ENCODE results near the gene SLC25A6.
"Not testable (repeated sequence)": the region's sequence is repeated elsewhere in the genome, so short reads cannot be mapped to it uniquely, and the experiment has no call there.

The SLC25A6 gene

DNA sequence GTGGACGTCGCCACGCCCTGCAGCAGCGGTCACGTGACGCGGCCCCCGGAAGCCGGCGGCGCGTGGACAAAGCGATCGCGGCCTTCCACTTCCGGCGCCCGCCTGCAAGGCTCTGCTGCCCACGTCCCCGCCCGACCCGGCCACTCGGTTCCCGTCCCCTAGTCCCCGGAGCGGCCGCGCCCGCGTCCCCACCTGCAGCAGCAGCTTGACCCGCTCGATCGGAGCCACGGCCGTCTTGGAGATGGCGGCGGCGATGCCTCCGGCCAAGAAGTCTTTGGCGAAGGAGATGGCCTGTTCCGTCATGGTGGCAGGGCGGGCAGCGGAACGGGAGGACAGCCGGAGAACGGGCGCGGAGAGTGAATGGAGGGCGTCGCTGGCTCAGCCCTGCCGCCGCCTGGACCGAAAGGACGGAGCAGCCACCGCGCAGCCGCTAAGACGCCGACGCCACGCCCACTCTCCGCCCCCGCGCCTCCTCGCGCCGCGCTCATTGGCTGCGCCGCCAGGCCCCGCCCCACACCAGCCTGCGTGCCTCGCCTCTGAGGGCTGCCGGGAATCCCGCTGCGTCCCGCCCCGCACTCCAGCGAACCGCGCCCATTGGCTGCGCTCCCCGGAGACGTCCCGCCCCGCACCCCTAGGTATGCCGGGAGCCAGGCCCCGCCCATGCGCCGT, at the start of gene SLC25A6:
Gene SLC25A6, minus strand, starts transcription at position 407 of the 669 bp plus-strand sequence. Its CDS starts 104 bp downstream, at position 303.
- peak; percentile 99 for DNase-seq

DNA sequence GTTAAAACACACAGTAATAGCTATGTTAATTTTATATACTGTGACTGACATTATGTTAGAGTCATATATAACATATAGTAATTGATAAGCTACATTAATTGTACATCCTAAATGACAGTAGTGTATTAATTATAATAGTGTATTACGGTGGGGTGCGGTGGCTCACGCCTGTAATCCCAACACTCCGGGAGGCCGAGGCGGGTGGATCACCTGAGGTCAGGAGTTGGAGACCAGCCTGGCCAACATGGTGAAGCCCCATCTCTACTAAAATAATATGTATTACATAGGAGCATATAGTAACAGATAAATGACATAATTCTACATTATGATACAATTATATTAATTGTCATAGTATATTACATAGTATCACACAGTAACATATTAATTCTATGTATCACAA, 48.6 kb upstream of the SLC25A6 start:
- DNase-seq = no peak

DNA sequence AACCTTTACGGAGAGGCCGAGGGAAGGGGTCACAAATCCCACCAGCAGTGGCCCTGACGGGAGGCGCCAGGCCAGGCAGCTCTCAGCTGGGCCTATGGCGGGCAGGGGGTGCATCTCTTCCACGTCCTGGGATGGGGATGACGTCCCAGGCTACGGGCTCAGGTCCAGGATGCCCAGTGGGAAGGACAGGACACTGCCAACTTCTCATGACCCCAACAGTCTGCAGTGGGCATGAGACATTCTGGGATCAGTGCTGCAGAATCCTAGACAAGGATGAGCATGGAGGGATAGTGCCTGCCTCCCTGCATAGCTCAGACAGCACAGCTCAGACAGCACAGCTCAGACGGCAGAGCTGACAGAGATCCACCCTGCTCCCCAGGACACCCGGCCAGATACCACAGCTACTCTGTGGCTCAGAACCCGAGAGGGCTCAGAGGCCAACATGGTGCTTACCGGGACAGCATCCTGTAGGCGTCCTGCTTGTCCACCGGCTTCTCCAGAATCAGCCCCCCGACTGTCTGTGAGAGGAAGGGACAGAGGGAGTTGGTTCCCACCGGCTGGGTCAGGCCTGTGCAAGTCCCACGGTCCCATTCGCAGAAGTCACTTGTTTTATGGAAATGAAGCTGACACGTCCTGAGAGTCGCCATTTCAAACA, 43.5 kb upstream of the SLC25A6 start:
- no peak for DNase-seq

DNA sequence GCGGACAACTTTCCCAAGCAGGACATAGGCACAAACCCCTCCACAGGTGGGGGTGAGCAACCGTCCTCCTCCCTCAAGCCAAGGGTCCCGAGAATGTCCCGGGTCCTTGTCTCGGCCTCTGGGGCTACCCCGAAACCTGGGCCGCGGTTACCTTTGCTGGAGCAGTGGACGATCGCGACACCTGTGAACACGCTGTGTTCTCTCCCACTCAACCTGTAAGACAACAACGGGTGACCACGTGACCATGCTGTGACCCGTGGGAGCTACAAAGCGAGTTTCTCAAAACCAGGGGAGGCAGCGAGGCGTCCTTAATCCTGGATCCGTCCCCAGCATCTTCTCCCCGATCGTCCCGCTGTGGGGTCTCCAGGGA, 42.9 kb upstream of the SLC25A6 start:
- no peak for DNase-seq

DNA sequence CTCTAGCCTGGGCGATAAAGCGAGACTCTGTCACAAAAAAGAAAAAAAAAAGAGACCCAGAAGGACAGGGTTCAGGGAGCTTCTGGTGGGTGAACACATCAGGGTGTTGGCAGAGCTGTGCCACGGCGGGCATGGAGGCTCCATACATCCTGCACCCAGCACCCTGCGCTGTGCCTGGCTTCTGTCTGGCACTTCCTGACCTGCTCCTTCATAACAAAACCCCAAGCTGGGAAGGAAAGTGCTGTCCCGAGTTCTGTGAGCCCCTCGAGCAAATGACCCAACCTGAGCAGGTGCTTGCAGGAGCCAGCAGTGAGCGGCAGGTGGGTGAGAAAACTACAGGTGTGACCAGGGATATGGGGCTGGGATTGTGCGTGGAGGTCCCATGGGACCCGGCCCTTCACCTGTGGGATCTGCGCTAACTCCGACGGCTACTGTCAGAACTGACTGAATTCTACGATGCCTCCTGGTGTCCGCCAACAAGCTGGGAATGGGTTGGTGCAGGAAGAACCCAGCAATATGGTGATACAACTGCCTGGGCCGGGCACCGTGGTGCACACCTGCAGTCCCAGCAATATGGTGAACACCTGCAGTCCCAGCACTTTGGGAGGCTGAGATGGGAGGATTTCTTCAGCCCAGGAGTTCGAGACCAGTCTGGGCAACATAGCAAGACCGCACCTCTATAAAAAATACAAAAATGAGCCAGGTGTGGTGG, 41.9 kb upstream of the SLC25A6 start:
- DNase-seq = no peak

DNA sequence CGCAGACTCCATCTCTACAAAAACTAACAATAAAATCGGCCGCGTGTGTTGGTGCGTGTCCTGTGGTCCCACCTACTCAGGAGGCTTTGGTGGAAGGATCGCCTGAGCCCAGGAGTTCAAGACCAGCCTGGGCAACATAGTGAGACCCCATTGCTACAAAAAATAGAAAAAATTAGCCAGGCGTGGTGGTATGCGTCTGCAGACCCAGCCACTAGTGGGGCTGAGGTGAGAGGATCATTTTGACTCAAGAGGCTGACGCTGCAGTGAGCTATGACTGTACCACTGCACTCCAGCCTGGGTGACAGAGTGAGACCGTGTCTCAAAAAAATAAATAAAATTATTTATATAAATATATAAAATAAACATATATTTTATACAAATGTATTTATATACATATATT, 38.5 kb upstream of the SLC25A6 start:
- no peak for DNase-seq

DNA sequence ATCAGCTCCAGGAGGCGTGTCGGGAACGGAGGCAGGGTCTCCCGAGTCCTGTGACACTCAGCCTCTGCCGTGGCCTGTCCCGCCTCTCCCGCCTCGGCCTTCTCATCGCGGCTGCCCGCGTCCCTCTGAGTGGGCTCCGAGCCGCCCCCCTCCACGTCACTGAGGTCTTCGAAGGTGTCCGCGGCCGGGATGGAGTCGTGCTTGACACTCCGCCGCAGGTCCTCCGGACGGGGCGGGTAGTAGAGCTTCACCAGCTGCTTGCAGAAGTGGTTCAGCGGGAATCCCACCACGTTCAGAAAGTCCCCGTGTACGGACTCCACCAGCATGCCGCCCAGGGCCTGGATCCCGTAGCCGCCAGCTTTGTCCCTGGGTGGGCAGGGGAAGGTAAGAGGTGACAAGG, 35.8 kb upstream of the SLC25A6 start:
- no peak for DNase-seq

DNA sequence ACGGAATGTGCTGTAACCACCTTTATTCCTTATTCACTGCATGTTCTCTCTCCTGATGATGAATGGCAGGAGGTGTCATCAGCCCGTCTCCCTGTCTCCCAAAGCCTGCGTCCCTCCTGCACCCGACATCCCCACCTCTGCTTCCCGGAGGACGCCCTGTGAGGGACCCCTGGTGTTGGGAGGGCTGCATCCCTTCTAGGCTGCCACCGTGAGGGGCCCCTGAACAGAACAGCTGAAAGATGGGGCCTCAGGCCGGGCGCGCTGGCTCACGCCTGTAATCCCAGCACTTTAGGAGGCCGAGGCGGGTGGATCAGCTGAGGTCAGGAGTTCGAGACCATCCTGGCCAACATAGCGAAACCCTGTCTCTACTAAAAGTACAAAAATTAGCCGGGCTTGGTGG, 34.4 kb upstream of the SLC25A6 start:
- not testable (repeated sequence) for DNase-seq

DNA sequence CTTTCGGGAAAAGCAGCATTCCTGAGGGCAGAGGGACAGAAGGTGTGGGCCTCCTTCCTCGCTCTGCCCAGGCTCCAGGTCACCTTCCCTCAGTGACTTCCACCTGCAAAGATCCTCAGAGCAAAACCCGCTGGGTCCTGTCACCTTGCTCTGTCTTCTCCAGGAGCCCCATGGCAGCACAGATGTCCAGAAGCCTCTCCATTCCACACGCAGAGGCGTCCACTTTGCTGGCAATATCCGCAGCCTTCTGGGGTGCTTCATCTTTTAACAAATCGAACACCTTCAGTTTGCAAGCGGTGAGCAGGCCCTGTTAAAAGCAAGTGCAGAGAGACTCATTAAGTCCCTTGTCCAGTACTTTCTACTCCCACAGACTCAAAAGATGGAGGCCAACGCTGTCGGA, 33.5 kb upstream of the SLC25A6 start:
- DNase-seq = no peak

DNA sequence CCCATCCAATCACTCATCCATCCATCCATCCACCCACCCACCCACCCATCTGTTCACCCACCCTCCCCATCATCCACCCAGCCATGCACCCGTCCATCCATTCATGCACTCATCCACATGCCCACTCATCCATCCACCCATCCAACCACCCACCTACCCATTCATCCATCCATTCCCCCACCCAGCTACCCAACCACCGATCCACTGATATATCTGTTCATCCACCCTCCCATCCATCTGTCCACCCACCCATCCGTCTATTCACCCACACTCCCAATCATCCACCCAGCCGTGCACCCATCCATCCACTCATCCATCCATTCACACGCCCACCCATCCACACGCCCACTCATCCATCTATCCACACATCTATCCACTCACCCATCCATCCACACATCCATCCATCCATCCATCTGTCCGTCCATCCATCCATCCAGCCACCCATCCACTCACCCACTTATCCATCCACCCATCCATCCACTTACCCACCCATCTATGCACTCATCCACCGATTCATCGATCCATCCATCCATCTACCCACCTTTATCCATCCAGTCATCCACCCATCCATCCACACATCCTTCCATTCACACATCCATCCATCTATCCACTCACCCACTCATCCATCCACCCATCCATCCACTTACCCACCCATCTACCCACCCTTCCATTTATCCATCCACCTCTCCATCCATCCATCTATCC, 32.4 kb upstream of the SLC25A6 start:
- no peak for DNase-seq

DNA sequence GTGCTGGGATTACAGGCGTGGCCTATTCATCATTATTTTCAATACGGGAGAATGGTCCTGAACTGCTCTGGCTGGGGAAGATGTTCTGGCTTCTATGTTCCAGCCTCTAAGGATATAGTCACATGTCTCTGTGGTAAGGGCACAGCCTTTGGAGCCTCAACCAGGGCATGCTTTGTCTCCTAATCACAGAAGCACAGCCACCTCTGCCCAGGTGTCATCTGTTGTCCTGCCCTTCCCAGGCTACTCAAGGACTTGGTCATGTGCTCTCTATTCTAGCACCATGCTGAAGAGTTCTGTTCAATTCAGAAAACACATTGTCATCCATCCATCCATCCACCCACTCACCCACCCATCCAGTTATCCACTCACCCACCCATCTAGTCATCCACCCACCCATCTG, 31.3 kb upstream of the SLC25A6 start:
- no peak for DNase-seq

DNA sequence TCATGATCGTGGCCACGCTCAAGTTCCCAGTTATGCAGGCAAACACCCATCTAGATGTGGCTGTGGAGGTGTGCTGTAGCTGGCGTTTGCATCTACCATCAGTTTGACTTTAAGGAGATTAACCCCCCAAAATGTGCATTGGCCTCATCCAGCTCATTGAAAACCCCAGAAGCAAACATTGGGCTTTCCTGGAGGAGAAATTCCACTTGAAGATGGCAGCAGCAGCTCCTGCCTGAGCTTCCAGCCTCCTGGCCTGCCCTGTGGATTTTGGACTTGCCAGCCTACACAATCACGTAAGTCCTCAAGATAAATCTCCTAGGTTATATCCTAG, 30.2 kb upstream of the SLC25A6 start:
- DNase-seq = no peak

DNA sequence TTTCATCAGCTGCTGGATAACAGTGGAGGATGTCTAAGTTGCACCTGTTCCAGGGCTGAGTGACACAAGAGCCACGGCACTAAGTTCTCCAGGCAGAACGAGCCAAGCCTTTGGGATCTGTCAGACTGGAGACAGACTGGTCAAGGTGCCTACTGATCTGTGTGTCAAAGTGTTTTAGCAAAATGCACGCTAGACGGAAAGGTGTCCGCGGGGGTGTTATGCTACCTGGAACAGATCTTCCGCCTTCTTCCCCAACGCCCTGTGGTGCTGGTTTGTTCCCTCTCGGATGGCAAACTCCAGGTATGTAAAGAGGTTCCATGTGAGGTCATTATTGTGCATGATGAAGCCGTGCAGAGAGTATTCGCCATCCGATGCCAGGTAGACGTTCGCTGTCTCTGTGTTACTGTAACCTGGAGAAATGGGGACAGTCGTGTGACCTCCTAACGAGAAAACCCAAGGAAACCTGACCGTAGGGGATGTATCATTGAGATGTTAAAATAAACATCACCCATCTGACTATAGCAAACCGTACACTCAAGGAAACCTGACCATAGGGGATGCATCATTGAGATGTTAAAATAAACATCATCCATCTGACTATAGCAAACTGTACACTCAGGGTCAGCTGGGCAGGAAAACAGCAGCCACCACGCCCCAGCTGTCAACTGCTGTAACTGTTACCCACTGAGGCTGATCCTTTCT, 29.7 kb upstream of the SLC25A6 start:
- no peak for DNase-seq

DNA sequence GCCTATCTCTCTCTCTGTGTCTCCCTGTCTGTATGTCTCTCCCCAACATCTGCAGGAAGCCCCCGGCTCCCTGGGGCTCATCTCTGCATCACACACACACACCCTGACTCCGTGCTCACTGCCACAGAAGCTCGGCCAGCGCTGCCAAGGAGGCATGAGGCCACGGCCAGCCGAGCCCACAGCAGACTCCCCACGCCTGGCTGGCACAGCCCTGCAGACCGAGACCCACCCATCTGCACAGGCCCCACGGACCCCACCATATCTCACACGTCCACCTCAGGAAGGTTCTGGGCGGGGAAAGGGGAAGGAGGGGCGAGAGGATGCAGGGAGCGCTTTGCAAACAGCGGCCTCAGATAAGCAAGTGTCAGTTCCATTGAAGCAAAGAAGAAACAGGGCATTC, 28.5 kb upstream of the SLC25A6 start:
- DNase-seq = no peak

DNA sequence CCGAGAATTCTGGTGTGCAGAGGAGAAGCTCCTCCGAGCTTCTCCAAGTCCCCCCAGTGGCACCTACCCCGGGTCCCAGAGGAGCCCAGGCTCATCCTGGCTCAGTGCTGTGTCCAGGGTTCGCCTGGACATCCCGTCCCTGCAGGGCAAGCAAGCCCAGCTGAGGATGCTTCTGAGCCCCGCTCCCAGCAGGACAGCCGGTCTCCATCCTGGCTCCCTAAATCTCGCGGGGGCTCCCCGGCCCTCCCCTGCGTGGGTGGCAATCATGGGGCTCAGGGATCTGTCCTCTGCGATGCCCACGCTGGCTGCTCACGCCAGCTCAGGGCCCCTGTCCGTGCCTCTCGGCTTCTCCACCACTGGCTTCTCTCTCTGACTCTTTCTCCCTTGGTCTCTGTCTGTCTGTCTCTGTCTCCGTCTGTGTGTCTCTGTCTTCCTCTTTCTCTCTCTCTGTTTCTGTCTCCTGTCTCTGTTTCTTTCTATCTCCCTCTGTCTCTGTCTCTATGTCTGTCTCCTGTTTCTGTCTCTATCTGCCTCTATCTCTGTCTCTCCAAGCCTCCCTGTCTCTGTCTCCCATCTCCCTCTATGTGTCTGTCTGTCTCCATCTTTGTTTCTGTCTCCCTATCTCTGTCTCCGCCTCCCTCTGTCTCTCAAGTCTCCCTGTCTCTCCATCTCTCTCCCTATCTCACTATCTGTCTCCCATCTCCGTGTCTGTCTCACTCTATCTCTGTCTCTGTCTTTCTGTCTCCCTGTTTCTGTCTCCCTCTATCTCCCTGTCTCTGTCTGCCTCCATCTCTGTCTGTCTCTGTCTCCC, 27.8 kb upstream of the SLC25A6 start:
- no peak for DNase-seq

DNA sequence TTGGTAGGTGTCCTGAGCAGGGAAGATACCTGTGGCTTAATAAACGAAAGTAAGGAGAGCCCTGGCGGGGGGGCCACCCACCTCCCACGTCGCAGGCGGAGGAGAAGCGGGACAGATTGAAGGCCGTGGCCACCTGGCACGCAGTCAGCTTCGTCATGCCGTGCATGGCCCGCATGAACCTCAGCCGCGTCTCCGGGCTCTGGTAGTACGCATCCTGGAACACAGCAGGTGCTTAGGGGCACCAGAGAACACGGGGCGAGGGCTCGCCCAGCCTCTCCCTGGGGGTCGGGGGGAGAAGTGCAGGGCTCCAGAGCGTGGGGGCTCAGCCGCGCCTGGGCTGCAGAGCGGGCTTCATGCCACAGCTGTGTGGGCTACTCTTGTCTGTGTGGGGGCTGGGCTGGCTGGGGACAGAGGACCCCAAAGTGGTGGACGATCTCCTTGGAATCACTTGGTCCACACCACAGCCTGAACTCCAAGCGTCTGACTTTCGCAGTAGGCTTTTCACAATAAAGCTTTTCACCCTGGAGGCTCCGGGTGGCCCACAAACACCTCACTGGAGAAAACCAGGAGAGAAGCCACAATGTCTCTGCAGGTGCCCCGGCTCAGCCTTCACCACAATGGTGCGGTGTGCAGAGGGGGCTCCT, 27.1 kb upstream of the SLC25A6 start:
- DNase-seq = no peak

DNA sequence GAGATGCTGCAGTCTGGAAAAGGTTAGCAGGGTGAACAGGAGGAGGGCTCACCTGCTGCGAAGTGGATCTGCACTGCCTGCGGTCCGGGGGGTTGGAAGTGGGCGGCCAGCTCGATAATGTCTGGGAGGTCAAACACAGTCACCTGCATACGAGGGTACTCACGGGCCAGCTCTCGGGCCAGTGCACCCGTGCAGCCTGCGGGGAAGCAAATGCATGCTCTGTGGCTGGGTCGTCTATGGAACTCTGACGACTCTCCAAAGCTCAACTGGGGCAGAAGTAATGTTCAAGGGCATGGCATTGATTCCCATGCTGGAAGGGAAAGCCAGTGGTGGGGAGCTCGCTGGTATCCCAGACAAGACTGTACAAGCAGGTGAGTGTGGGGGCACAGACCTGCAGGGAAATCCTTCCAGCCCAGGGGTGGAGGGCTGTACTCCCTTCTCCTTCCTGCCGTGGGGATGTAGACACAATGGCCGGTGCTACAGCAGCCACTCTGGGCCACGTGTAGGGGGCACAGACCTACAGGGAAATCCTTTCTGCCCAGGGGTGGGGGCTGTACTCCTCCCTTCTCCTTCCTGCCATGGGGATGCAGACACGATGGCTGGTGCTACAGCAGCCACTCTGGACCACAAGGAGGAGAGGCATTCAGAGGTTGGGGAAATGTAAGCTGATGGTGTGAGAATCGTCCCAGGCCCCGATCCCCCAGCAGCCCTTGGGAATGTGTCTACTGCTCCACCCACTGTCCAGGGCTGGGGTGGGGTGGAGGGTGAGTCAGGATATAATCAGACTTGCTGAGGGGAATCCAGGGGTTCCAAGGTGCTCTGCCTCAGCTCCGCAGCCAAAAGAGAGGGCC, 26.2 kb upstream of the SLC25A6 start:
- DNase-seq = no peak

DNA sequence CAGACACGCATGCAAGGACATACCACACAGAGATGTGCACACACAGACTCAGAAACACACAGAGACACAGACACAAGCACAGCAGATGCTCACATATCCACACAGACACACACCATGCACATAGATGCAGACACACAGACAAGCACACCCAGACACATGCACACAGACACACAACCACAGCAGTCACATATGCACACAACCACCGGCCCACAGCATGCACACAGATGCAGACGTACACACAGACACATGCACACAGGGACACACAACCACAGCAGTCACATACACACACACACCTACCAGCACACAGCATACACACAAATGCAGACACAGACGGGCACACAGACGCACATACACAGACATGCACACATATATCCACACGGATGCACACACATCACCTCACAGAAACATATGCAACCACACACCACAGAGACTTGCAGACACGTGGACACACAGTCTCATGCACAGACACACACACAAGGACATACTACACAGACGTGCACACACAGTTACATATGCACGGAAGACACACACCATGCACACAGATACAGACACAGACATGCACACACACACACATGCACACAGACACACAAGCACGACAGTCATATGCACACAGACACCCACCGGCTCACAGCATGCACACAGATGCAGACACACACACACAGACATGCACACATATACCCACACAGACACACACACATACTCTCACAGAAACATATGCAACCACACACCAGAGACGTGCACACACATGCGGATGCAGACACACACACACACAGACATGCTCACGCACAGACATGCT, 25.2 kb upstream of the SLC25A6 start:
- DNase-seq = no peak

DNA sequence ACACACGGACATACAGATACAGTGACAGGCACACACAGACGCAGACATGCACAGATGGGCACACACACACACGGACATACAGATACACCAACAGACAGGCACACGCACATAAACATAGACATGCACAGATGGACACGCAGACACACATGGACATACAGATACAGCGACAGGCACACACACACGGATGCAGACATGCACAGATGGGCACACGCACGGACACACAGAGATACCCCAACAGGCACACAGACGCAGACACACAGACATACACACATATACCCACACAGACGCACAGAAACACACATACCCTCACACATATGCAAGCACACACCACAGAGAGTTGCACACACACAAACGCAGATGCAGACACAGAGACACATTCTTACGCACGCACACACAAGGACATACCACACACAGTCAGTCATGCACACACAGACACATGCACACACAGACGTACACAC, 24.4 kb upstream of the SLC25A6 start:
- DNase-seq = no peak
